ENCODE data around the gene DCLK2. TPM values are rescaled to one million over a fixed set of nuclear protein-coding genes. Genes with fewer than 3 reads are reported as not detected.

DCLK2 gene
- total RNA-seq, 2 donors from 2014 or later = 0.20 to 0.42 TPM

- Mint-ChIP-seq H3K27me3 (ENCODE audit: insufficient read depth) (peaks cover 2% of the 10 kb centered on the region), H3K27ac (peak overlapping the region; percentile 23), H3K36me3 (ENCODE audit: low read depth) (no peaks in the 10 kb centered on the region), H3K4me3 (no peak overlapping the region), H3K4me1 (peaks cover 13% of the 10 kb centered on the region), H3K9me3 (no peaks in the 10 kb centered on the region)
- Histone ChIP-seq H3K4me1 (ENCODE audit: control insufficient read depth, insufficient read depth, low read length) (no peaks in the 10 kb centered on the region), H3K27ac (ENCODE audit: low read depth, low read length) (peak overlapping the region; percentile 86), H3K9ac (ENCODE audit: extremely low read depth, low read length, poor library complexity, severe bottlenecking) (no peak overlapping the region), H3K27me3 (ENCODE audit: control insufficient read depth, insufficient read depth, low read length, poor library complexity, severe bottlenecking) (no peaks in the 10 kb centered on the region), H3K4me3 (ENCODE audit: low read length) (no peak overlapping the region), H3K36me3 (ENCODE audit: control insufficient read depth, insufficient read depth, low read length) (no peaks in the 10 kb centered on the region), H3K9me3 (ENCODE audit: control insufficient read depth, low read length) (no peaks in the 10 kb centered on the region)
- 48% methylated on average over 3 of the region's 3 CpGs for WGBS, 2 experiments (ENCODE audit: insufficient coverage in 1 of 2, insufficient read length in 1 of 2)
- TF ChIP-seq, protein P1, sequence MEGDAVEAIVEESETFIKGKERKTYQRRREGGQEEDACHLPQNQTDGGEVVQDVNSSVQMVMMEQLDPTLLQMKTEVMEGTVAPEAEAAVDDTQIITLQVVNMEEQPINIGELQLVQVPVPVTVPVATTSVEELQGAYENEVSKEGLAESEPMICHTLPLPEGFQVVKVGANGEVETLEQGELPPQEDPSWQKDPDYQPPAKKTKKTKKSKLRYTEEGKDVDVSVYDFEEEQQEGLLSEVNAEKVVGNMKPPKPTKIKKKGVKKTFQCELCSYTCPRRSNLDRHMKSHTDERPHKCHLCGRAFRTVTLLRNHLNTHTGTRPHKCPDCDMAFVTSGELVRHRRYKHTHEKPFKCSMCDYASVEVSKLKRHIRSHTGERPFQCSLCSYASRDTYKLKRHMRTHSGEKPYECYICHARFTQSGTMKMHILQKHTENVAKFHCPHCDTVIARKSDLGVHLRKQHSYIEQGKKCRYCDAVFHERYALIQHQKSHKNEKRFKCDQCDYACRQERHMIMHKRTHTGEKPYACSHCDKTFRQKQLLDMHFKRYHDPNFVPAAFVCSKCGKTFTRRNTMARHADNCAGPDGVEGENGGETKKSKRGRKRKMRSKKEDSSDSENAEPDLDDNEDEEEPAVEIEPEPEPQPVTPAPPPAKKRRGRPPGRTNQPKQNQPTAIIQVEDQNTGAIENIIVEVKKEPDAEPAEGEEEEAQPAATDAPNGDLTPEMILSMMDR (conservative IDR thresholded peaks at IDR 0.05) = peak; percentile 52
- no peak for DNase-seq
Measured at GRCh38 chr4:150217192-150217591, 138.9 kb downstream of the DCLK2 start.

- peaks cover 13% of the 10 kb centered on the region for H3K4me1 Mint-ChIP-seq
- DNase-seq = no peak
- Histone ChIP-seq H3K4me1 (ENCODE audit: control insufficient read depth, insufficient read depth, low read length) (no peaks in the 10 kb centered on the region), H3K27ac (ENCODE audit: low read depth, low read length) (peak overlapping the region; percentile 86), H3K4me3 (ENCODE audit: low read length) (no peak overlapping the region), H3K27me3 (ENCODE audit: control insufficient read depth, insufficient read depth, low read length, poor library complexity, severe bottlenecking) (no peaks in the 10 kb centered on the region), H3K9me3 (ENCODE audit: control insufficient read depth, low read length) (no peaks in the 10 kb centered on the region), H3K9ac (ENCODE audit: extremely low read depth, low read length, poor library complexity, severe bottlenecking) (no peak overlapping the region), H3K36me3 (ENCODE audit: control insufficient read depth, insufficient read depth, low read length) (no peaks in the 10 kb centered on the region)
- no peaks in the 10 kb centered on the region for H3K9me3 Mint-ChIP-seq
- 87 to 100% methylated on average over 1 to 6 of the region's 8 CpGs for WGBS, 2 experiments (ENCODE audit: insufficient coverage in 1 of 2, insufficient read length in 1 of 2)
- H3K27ac Mint-ChIP-seq = no peak overlapping the region
- TF ChIP-seq, protein P1 (conservative IDR thresholded peaks at IDR 0.05) = no peak
- H3K36me3 Mint-ChIP-seq (ENCODE audit: low read depth) = no peaks in the 10 kb centered on the region
- peaks cover 2% of the 10 kb centered on the region for H3K27me3 Mint-ChIP-seq (ENCODE audit: insufficient read depth)
- no peak overlapping the region for H3K4me3 Mint-ChIP-seq
Measured at GRCh38 chr4:150217808-150218207, 139.6 kb downstream of the DCLK2 start.

DNA sequence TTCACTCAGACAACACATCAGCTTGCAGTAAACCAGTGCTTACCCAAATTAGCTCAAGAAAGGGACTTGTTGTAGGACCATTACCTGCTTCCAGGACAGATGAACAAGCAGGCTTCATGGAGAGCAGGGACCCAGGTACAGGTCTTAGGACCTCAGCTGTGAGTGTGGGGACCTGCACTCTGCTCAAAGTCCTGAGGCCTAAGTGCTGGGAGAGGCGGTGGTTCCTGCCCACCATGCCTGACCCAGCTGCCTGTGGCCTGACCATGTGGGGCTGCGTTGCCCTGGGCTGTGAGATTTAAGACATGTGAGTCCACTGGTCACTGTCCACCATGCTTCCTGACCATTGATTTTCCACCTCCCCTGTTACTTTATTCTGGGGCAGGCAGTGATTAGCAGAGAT is 140.2 kb downstream of the DCLK2 start:
- Mint-ChIP-seq H3K4me1 (peaks cover 13% of the 10 kb centered on the region), H3K27ac (no peak overlapping the region), H3K36me3 (ENCODE audit: low read depth) (no peaks in the 10 kb centered on the region), H3K4me3 (no peak overlapping the region), H3K27me3 (ENCODE audit: insufficient read depth) (peaks cover 2% of the 10 kb centered on the region), H3K9me3 (no peaks in the 10 kb centered on the region)
- no peak for DNase-seq
- TF ChIP-seq, protein P1 (conservative IDR thresholded peaks at IDR 0.05) = no peak
- Histone ChIP-seq H3K4me1 (ENCODE audit: control insufficient read depth, insufficient read depth, low read length) (no peaks in the 10 kb centered on the region), H3K27me3 (ENCODE audit: control insufficient read depth, insufficient read depth, low read length, poor library complexity, severe bottlenecking) (no peaks in the 10 kb centered on the region), H3K36me3 (ENCODE audit: control insufficient read depth, insufficient read depth, low read length) (no peaks in the 10 kb centered on the region), H3K9me3 (ENCODE audit: control insufficient read depth, low read length) (no peaks in the 10 kb centered on the region), H3K4me3 (ENCODE audit: low read length) (no peak overlapping the region), H3K27ac (ENCODE audit: low read depth, low read length) (no peak overlapping the region), H3K9ac (ENCODE audit: extremely low read depth, low read length, poor library complexity, severe bottlenecking) (no peak overlapping the region)
- 96 to 100% methylated on average over 1 to 2 of the region's 2 CpGs for WGBS, 2 experiments (ENCODE audit: insufficient coverage in 1 of 2, insufficient read length in 1 of 2)

Data from endodermal cell (in vitro differentiated cells).